ENCODE results near the gene ERC2.
A peak's percentile ranks its signal among the peaks of the same experiment; 100 is the strongest.

The ERC2 gene

DNA sequence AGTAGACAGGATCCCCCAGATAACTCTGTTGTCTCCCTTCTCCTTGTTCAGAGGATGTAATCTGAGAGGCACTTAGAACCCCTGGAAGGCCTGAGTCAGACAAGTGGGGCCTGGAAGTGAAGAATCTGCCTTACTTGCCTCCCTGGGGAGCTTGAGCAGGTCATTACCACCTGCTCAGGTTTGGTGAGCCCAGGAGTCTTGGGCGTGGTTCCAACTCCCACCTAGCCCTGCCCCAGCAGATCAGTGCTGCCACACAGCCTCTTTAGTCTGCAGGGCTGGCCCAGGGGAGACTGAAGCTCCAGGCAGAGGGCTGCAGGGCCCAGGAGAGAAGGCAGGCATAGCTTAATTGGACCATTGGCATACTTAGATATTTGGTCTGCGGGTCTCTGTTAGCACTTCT, 230.0 kb downstream of the ERC2 start:
- no peak for ATAC-seq

DNA sequence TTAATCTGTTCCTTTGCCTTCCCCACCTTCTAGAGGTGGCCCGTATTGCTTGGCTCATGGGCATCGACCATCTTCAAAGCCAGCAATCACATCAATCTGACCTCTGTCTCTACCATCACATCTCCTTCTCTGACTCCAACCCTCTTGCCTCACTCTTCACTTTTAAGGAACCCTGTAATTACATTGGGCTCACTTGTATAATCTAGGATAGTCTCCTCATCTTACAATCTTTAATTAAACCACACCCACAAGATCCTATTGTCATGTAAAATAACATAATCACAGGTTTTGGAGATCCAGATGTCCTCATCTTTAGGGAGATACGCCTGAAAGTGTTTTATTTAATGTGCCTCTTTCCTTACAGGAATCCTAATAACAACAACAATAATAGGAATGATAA, 234.5 kb downstream of the ERC2 start:
- no peak for ATAC-seq

DNA sequence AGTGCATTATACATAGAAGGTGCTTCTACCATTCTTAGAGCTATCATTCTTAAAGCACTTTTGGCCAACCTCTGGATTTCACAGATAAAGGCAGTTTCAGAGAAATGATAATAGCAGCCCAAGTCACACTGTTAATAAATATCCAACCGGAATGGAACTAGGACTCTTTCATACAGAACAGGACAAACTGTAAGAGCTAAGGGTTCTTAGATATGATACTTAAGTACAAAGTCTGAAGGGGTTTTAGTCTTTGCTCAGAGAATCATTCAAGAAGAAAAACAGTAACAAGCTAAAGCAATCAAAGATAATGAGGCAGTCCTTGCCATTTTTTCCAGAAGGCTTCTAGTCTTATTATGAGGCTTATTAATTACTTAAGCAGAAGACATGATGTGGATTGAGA, 239.0 kb downstream of the ERC2 start:
- ATAC-seq = no peak

DNA sequence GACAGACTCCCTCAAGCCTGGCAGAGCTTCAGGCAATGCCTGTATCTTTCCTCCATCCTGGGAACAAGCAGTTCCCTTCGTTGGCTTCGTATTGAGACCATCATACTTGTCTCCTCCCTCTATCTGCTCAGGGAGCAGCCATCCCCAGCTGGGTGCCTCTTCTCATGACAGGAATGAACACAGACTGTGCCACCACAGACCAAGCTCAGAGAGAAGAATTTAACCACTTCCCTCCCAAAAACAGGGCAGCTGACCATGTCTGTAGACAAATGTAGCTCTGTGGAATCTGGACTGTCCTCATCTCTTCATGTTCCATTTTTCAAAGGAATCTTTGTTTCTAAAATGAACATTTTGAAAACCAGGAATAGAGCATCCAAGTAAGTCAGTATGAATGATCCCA, 245.4 kb downstream of the ERC2 start:
- peak in 1 of 2 donors; percentile 28 for ATAC-seq

DNA sequence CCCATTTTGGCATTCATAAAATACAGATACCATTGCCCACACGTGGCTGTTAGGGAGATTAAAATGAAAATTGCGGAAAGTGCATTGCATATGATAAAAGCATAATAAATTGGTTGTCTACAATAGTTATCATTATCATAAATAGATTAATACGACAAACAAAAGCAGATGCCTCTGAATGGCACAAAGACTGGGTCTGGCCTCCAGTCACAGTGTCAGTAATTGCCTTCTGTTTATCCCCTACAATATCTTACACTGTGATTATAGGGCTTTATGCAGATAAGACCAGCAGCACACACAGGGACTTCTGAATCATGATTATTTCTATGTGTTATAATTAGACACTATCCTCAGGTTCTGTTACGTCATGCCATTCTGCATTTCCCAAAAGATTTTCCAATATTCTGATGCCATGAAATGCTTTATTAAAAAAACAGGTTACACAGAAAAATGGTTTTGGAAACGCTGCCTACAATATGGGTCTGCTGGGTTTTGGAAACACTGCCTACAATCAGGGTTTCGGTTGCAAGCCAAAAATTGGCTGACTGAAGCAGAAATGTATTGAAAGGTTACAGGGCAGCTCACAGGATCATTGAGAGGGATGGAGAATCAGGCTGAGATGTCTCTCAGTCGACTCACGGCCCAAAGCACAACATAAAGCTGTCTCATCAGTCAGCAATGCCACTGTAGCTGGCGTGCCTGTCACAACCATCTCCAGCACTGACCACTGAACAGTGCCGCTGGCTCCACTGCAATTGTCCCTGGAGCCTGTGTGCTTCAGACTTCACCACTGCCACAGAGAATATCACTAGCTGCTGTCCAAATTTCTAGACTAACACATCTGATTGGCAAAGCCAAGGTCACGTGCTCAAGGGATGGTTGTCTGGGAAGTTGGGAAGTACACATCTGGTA, 248.1 kb downstream of the ERC2 start:
- no peak for ATAC-seq

DNA sequence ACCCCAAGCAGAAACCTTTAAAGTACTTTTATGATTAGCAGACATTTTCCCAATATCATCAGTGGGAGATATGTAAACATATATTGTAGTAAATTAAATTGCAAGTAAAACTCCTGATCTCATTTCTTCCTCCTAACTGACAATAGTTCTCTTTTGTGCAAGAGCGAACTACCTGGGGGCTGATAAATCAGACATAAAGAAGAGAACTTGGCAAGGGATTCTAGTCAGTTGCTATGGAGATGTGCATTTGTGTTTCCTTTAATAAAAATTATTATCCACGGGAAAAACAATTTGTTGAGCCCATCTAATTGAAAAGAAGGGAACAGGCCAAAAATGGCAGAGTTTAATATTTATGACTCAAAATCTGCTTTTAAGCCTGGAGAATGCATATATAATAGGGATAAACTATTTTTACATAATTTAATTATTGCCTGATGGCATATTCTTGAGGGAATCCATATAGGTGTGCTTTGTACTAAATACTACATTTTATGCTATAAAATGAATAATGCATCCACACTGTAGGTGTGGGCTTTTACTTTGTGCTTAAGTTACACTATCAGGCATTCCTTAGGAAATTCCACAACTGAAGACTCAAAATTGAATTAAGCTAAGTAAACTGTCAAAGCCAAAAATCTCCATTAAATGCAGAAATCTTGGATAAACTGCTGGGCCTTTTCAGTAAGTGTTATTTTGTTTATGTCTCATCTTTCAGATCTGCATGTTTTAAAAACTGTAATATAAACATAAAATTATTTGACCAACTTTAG, 258.1 kb downstream of the ERC2 start:
- ATAC-seq = no peak

DNA sequence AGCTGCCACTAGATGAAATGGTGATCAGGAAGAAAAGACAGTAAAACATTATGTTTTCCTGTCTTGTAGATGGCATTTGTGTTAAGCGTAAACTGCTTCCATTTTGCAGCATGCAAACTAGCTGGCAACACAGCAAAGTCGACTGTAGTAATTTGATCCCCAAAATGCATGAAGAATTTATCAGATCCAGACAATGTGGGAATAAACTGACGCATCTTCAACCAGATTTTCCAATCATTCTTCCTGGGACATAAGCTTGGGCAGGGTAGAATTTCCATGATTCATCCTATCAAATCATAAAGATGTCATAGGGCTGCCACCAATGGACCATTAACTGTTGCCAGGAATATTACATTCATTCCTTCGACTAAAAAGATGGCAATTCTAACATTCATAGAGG, 260.3 kb downstream of the ERC2 start:
- ATAC-seq = no peak

DNA sequence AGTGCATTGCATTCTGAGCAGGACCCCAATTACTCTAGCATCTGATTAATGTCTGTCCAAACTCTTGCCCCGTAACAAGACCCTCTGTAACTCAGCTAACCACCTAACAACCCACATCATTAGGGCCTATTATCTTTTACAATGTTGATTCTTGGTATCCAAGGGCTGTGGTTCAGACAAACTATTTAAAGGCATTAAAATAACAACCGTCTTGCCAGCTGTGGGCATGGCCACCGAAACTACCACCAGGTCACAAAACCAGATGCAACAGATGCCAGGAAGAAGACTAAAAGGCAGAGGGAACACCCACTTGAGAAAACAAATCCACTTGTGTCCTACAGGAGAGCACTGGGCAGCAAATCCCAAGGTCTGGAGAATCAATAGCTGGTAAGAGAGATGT, 262.9 kb downstream of the ERC2 start:
- ATAC-seq = no peak

DNA sequence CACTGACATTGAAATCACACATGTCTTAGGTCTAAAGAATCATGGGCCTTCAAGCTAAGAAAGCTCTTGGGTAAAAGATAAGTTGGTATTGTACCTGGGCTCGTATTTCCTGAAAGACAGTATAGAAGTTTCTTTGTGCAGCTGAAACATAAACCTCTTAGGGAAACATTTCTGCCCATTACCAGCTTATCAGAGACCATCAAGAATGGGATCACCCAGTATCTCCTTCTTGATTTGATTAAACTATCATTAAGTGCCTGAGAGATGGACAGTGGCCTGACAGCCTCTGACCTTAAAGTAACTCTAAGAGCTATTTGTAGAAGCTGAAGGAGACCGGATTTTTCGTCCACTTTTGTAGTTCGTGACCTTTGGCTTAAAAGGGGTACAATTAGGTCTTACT, 265.3 kb downstream of the ERC2 start:
- no peak for ATAC-seq

DNA sequence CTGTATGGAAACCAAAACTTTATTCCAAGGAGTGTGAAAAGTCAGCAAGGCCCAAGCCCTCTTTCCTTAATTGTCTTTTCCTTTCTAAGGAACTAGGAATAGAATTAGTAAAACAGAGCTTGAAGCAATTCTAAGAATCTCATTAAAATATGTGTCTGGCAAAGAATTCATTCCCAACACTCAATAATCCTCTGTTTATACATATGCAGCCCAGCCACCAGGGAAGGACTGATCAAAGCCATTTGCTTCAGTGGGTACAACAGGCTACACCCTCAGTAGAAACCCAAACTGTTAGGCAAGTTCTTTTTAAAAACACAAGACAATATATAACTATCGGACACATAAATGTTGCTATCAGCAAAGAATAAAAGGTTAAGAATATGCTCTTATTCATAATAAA, 266.9 kb downstream of the ERC2 start:
- no peak for ATAC-seq

DNA sequence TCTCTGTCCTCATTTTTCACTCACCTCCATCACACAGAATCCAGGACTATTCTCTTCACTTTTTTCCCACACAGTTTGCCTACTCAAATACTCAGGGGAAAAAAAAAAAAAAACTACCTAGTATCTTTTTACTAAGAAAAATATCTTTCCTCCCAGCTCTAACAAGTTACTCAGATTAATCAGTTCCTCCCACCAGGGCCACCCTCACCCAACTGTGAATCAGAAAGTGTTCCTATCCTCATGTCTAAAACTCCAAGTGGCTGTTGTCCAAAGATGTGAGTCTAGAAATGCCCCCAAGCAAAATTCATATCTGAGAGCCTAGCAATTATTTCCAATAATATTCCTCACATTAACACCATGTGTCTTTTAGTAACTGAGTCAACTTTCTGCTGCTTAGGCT, 268.0 kb downstream of the ERC2 start:
- no peak for ATAC-seq

DNA sequence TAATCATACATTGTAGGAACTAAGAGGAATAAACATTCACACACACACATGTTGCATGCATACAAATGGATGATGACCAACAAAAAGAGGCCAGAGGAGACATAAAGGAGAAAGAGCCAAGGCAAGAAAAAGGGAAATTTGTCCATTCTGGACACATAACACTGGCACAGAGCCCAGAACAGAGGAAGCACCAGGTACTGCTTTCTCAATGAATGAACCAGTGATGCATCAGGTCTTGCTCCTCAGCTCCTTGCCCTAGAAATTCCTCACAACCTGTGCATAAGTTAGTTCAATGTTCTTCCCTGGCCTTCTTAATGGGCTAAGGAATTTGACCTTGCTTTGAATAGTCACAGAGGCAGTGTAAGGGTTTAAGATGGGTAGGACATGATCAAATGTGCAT, 270.3 kb downstream of the ERC2 start:
- no peak for ATAC-seq

DNA sequence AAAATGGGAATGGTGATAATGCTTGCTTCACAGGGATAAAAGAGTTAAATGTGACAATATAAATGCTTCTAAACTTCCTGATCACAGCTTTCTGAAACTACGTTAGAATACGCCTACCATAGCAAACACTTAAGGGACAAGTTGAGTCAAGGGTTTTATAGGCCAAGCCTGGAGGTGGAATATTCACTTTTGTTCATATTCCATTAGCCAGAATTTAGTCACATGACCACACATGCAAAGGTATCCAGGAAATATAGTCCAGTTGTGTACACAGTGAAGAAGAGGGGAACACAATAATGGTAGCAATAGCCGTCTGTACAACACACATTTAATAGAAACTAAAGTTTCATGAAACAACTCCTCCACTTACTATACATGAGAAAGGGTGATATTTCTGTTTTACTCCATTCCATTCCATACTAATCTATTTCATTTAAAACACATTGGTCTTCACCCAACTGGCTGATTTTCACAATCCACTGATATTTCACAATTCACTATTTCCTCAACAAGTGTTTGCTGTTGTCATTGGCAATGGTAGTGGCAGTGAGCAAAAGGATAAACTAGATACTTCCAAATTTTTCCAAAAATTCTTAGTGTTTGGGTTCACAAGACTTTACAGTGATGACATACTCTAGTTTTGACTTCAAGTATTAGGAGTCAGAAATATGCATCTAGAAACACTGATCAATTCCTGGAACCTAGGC, 270.9 kb downstream of the ERC2 start:
- ATAC-seq = no peak

DNA sequence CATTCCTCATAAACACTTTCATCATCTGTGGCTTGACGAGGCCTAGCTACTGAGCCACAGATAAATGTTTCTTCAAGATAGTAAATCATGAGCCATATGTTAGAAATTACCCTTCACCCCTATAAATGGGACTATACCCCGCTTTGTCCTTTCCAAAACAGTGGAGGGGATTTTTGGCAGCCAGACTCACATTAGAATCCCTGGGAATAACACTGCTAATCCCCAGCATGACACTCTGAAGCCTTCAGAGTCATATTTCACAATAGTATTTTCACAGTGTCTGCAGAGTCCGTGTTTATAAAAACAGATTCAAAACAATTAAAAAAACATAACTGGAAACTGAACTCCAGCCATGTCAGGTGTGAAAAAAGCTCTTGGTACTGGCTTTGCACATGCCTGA, 271.6 kb downstream of the ERC2 start:
- no peak for ATAC-seq

DNA sequence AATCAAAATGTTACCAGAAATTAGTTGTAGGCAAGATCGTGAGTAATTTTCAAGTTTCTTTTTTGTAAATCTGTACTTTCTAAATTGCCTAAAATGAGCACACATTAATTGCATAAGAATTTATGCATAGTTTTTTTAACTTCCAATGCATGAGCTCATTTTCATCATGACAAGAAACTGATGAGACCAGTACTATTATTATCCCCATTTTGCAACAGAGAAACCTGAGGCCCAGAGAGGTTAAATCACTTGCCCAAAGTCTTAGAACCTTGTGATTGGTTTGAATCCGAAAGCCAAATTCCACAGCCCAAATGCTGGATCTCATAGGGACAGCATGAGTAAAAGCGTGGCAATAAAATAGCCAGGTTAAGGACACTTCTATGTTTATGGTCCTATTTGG, 274.7 kb downstream of the ERC2 start:
- no peak for ATAC-seq

DNA sequence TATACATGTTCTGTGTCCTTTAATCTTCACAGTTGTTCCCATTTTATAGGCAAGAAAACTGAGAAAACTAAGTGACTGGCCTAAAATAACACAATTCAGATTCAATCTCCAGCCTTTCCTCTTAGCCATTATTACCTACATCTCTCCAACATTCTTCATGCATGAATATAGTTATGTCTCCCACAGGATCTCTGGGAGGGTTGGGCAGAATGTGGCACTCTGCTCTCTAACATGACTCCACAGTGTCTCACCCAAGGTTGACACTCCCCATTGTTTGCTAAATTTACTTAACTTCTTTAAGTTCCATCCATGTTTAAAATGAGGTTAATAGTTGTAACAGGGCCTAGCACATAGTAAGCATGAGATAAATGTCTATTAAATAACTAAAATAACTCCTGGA, 276.3 kb downstream of the ERC2 start:
- ATAC-seq = no peak

DNA sequence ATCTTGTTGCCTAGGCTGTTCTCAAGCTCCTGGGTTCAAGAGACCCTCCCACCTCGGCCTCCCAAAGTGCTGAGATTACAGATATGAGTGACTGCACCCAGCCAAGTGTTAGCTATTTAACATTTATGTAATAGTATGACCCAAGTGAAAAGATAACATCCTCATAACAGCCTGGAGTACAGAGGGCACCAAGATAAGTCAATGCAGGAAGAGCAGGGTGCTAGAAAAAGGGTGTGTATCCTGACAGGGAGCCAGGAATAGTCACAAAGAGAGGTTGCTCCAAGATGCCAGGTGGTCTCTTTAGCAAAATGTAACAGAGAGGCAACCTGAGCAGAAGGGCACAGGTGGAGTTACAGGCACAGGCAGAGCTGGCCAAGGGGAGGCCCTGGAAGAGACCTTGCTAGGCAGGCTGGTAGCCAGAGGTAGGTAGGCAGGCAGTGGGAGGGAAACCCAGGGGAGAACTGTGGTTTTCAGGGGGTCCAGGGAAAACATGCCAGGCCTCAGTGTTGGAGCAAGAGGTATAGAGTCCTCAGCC, 277.4 kb downstream of the ERC2 start:
- no peak for ATAC-seq

DNA sequence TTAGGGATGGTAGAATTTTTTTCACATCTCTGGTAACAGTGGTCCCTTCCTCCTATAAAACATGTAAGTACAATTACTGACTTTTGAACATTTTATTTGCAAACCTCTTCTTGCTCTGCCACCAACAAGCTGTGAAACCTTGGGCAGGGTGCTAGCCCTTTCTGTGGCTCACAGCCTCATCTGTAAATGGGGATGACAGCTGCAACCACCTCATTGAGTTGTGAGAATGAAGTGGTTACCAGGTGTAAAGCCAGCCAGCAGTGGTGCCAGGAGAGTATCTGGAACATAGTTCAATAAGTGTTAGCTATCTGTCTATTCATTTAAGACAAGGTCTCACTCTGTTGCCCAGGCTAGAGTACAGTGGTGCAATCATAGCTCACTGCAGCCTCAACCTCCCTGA, 278.1 kb downstream of the ERC2 start:
- no peak for ATAC-seq

DNA sequence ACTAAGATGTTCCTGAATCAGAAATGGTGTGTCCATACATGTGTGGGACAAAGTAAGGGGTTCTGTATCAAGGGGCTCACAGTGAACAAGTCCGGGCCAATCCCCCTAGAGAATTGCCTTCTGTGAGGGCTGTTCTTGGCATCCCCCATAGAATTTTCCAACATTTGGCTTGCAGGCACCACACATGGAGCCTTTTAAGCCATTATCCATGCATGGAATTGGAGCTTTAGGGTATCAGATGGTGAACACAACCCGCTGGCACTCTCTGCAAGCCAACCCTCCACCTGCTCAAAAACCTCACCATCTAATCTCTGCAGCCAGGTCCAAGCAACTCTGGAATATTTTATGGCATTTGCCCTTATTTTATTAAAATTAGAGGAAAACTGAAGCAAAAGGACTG, 278.7 kb downstream of the ERC2 start:
- no peak for ATAC-seq

DNA sequence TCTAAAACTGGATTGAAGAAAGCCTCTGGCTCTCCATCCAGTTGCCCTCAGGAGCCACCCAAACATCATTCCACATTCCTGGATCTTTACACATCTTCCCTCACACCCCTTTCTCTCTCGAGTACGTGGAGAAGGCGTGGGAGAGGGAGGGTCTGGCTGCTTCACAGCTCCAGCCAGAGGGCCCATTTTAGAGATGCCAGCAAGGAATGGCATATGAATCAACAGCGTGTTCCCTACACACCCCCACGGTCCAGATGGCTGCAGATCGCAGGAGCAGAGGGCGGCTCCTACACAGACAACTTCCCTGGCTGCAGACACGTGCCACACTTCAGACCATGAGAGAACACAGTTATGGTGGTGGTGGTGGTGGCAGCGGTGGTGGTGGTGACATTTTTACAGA, 280.1 kb downstream of the ERC2 start:
- ATAC-seq = no peak

DNA sequence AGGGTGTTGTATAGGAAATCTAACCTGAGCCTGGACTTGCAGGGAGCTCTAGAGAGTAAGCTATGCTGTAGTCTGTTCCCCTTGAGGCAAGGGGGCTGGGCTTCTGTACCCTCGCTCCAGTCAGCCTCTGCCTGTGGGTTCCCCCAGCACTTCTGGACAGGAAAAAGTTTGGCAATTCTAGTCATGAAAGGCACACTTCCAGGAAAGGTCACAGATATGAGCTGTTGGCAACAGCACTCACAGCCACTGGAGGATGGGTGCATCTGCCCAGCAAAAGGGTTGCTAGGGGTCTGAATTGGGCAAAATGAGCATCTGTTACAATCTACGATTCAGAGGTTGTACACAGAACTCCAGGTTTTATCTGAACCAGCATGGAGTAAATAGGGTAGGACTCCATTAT, 281.2 kb downstream of the ERC2 start:
- ATAC-seq = no peak

DNA sequence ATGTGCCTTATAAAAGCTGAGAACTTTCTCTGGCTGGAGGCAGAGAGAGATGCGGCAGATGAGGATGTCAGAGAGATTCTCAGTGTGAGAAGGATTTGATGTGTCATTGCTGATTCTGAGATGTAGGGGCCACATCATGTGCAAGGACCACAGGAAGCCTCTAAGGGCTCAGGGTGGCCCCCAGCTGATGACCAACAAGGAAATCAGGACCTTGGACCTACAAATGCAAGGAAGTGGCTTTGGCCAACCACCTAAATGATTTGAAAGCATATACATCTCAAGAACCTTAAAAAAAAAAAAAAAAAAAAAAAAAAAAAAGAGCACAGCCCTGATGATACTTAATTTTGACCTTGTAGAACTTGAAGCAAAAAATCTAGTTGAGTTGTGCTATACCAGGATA, 282.4 kb downstream of the ERC2 start:
- ATAC-seq = no peak

DNA sequence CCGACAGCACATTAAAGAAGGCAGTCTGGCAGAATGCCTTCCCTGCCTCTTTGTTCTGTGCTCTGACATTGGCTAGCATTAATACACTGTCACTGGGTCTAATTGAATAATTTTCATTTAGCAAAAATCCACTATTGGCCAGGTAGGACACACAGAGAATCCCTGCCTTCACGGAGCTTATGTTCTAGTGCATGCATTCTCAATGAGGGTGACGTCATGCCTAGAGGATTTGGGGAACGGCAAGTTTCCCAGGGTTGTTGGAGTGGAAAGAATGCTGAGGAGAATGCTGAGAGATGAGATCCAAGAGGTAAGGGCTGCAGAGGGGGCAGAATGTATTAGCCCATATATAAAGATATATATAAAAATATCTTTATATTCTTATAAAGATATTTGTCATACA, 284.7 kb downstream of the ERC2 start:
- no peak for ATAC-seq
